OCI-LY1 (cell line): ENCODE measurements around the gene MED25.
"Not testable (repeated sequence)": the region's sequence is repeated elsewhere in the genome, so short reads cannot be mapped to it uniquely, and the experiment has no call there.

ENCODE experiments used
- H2AFZ ChIP-seq: fragments of 200-600 bp; sonication (generic), shearing (Covaris generic); 2 replicates; pipeline ENCODE4 v1.6.0; 2014; ENCODE audit warnings: antibody characterized with exemption, mild to moderate bottlenecking, low read length
- H3F3A ChIP-seq: fragments of 200-600 bp; sonication (generic), shearing (Covaris generic); 2 replicates; pipeline ENCODE4 v1.6.0; 2014; ENCODE audit warnings: mild to moderate bottlenecking, antibody characterized with exemption, low read length, moderate library complexity; ENCODE audit not compliant: insufficient read depth
- H3K27ac ChIP-seq: fragments of 200-600 bp; sonication (generic); 2 replicates; pipeline ENCODE4 v1.5.1; 2014; ENCODE audit warnings: low read length, mixed run types, mild to moderate bottlenecking, low read depth; ENCODE audit not compliant: poor library complexity, severe bottlenecking
- H3K27me3 ChIP-seq: fragments of 200-600 bp; sonication (generic); 2 replicates; pipeline ENCODE4 v1.6.0; 2014; ENCODE audit warnings: antibody characterized with exemption, mild to moderate bottlenecking, low read length, moderate library complexity; ENCODE audit not compliant: insufficient read depth
- H3K36me3 ChIP-seq: fragments of 200-600 bp; sonication (generic); 2 replicates; pipeline ENCODE4 v1.6.1; 2014; ENCODE audit warnings: mild to moderate bottlenecking, antibody characterized with exemption, low read length, moderate library complexity, mixed read lengths; ENCODE audit not compliant: insufficient read depth
- H3K4me1 ChIP-seq: fragments of 200-600 bp; sonication (generic); 2 replicates; pipeline ENCODE4 v1.5.1; 2014; ENCODE audit warnings: mild to moderate bottlenecking, low read length, moderate library complexity; ENCODE audit not compliant: insufficient read depth, severe bottlenecking
- H3K4me2 ChIP-seq: fragments of 200-600 bp; sonication (generic), shearing (Covaris generic); 2 replicates; pipeline ENCODE4 v1.6.1; 2014; ENCODE audit warnings: low read length
- H3K4me3 ChIP-seq: fragments of 200-600 bp; sonication (generic); 2 replicates; pipeline ENCODE4 v1.5.1; 2014; ENCODE audit warnings: low read length, low read depth, mild to moderate bottlenecking, mixed read lengths; ENCODE audit not compliant: poor library complexity, severe bottlenecking
- H3K79me2 ChIP-seq: fragments of 200-600 bp; shearing (Covaris generic); 2 replicates; pipeline ENCODE4 v1.6.1; 2016; ENCODE audit warnings: mixed run types, low read length, mixed read lengths; ENCODE audit not compliant: insufficient read depth
- H3K9ac ChIP-seq: fragments of 200-600 bp; sonication (generic), shearing (Covaris generic); 2 replicates; pipeline ENCODE4 v1.6.1; 2014; ENCODE audit warnings: mild to moderate bottlenecking, low read length, mixed read lengths
- H3K9me2 ChIP-seq: fragments of 200-600 bp; sonication (generic), shearing (Covaris generic); 2 replicates; pipeline ENCODE4 v1.6.1; 2014; ENCODE audit warnings: low read depth, mild to moderate bottlenecking, low read length, mixed read lengths
- H3K9me3 ChIP-seq: fragments of 200-600 bp; shearing (Covaris generic); 2 replicates; pipeline ENCODE4 v1.6.1; 2014; ENCODE audit warnings: low read length, mixed read lengths
- H4K20me1 ChIP-seq: fragments of 200-600 bp; sonication (generic), shearing (Covaris generic); 2 replicates; pipeline ENCODE4 v1.6.0; 2016; ENCODE audit warnings: mild to moderate bottlenecking, low read length; ENCODE audit not compliant: insufficient read depth
- CTCF ChIP-seq: fragments of 200-600 bp; sonication (generic), shearing (Covaris generic); IDR thresholded peaks from 2 replicates; pipeline ENCODE4 v1.5.1; 2017; ENCODE audit warnings: mild to moderate bottlenecking, antibody characterized with exemption, low read length, moderate library complexity, mixed read lengths
- EZH2 ChIP-seq: fragments of 200-600 bp; sonication (generic), shearing (Covaris generic); IDR thresholded peaks from 2 replicates; pipeline ENCODE4 v1.8.0; 2017; ENCODE audit warnings: borderline replicate concordance, mixed run types, mild to moderate bottlenecking, antibody characterized with exemption, low read length, moderate library complexity, mixed read lengths

The MED25 gene

DNA sequence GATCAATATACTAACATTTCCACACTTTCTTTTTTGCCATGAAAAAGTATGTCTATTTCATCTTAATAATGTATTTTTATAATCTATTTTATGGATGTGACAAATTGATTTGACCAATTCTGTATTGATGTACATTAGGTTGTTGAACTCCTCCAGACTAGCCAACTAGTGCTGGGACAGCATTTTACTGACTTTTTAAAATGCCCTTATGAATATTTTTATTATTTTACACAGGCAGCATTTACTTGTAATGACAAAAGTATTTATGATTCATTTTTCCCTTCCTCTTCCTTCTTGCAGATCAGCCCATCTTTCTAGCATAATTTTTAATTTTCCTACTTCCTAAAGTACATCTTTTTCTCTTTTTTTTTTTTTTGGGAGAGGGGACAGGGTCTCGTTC, 4.1 kb upstream of the MED25 start:
- Histone ChIP-seq H2AFZ (peak overlapping the region; percentile 62), H3K36me3 (no peaks in the 10 kb centered on the region; the same call in 1 of the 2 replicates), H3K9me2 (no peaks in the 10 kb centered on the region), H4K20me1 (no peaks in the 10 kb centered on the region), H3K9me3 (no peaks in the 10 kb centered on the region), H3K4me3 (peak overlapping the region; percentile 71), H3K27ac (peak overlapping the region; percentile 85), H3K4me1 (peaks cover 54% of the 10 kb centered on the region), H3K27me3 (no peaks in the 10 kb centered on the region), H3K79me2 (peaks cover 8% of the 10 kb centered on the region), H3K9ac (peak overlapping the region; percentile 19; the same call in 1 of the 2 replicates), H3K4me2 (peak overlapping the region; percentile 70), H3F3A (peaks cover 10% of the 10 kb centered on the region)
- TF ChIP-seq EZH2, result no peak
- no peak for TF ChIP-seq CTCF

GRCh38 chr19:49816590-49816989, 1.5 kb upstream of the MED25 start:
- H3F3A ChIP-seq, result peaks cover 10% of the 10 kb centered on the region
- peaks cover 30% of the 10 kb centered on the region for H3K79me2 ChIP-seq
- H3K9me2 ChIP-seq, result no peaks in the 10 kb centered on the region
- no peak overlapping the region for H3K9ac ChIP-seq
- H3K4me3 ChIP-seq, result no peak overlapping the region
- peak overlapping the region; percentile 99 for H3K27ac ChIP-seq
- H3K4me1 ChIP-seq, result peaks cover 55% of the 10 kb centered on the region
- no peaks in the 10 kb centered on the region for H3K9me3 ChIP-seq
- H3K4me2 ChIP-seq, result no peak overlapping the region
- H2AFZ ChIP-seq, result no peak overlapping the region
- TF ChIP-seq CTCF (no peak), EZH2 (no peak)
- H3K36me3 ChIP-seq, result peaks cover 20% of the 10 kb centered on the region; the same call in 1 of the 2 replicates
- H3K27me3 ChIP-seq, result no peaks in the 10 kb centered on the region
- H4K20me1 ChIP-seq, result no peaks in the 10 kb centered on the region

DNA sequence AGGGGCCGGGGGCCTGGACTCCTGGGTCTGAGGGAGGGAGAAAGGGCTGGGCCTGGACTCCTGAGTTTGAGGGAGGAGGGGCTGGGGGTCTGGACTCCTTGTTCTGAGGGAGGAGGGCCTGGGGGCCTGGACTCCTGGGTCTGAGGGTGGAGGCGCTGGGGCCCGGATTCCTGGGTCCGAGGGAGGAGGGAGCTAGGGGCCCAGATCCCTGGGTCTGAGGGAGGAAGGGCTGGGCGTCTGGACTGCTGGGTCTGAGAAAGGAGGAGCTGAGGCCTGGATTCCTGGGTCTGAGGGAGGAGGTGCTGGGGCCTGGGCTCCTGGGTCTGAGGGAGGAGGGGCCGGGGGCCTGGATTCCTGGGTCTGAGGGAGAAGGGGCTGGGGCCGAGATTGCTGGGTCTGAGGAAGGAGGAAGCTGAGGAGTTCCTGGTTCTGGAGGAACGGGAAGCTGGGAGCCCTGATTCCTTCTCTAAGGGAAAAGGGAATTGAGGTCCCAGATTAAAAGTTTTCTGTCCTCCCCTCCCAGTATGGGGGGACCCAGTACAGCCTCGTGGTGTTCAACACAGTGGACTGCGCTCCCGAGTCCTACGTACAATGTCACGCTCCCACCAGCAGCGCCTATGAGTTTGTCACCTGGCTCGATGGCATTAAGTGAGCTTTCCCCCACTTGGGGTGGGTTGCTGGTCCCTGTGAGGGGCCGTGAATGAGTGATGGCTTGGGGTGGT, 721 bp downstream of the MED25 start:
- Histone ChIP-seq H3K9me2 (no peaks in the 10 kb centered on the region), H3K36me3 (peaks cover 37% of the 10 kb centered on the region), H3K79me2 (peaks cover 31% of the 10 kb centered on the region), H2AFZ (no peak overlapping the region), H4K20me1 (no peaks in the 10 kb centered on the region), H3K27ac (peak overlapping the region; percentile 99), H3F3A (peaks cover 10% of the 10 kb centered on the region), H3K4me2 (peak overlapping the region; percentile 88), H3K4me3 (peak overlapping the region; percentile 99), H3K9me3 (no peaks in the 10 kb centered on the region), H3K9ac (peak overlapping the region; percentile 100), H3K27me3 (no peaks in the 10 kb centered on the region), H3K4me1 (peaks cover 61% of the 10 kb centered on the region)
- TF ChIP-seq CTCF (no peak), EZH2 (no peak)

DNA sequence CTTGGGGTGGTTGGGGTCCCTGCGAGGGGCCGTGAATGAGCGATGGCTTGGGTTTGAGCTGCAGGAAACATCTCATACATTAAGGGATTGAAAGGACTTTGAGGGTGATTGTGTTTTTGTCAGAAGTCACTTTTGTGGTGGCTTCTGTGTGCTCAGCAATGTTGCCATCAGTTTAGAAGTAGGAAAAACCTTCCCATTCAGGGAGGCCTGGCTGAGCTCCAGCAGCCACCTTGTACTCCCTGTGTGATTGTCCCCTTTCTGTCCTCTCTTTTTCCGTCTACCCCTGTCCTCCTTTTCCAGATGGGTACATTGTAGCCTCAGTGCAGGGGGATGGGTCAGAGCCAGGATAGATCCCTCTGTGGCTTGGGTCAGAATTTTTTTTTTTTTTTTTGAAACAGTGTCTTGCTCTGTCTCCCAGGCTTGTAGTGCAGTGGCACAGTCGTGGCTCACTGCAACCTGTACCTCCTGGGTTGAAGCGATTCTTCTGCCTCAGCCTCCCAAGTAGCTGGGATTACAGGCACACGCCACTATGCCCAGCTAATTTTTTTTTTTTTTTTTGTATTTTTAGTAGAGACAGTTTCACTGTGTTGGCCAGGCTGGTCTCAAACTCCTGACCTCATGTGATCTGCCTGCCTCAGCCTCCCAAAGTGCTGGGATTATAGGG, 1.5 kb downstream of the MED25 start:
- H4K20me1 ChIP-seq, H3K9me3 ChIP-seq, H3F3A ChIP-seq, H2AFZ ChIP-seq, H3K9me2 ChIP-seq, H3K27me3 ChIP-seq: not testable (repeated sequence)
- Histone ChIP-seq H3K36me3 (peaks cover 45% of the 10 kb centered on the region), H3K79me2 (peaks cover 38% of the 10 kb centered on the region), H3K9ac (peak overlapping the region; percentile 100), H3K4me3 (peak overlapping the region; percentile 99), H3K27ac (peak overlapping the region; percentile 99), H3K4me2 (peak overlapping the region; percentile 88), H3K4me1 (peaks cover 61% of the 10 kb centered on the region)
